ENCODE measurements around the gene ZBTB32. TPM values are rescaled to one million over a fixed set of nuclear protein-coding genes. Genes with fewer than 3 reads are reported as not detected.

ZBTB32 gene
- total and polyA plus RNA-seq, 4 donors, result 0.14 to 0.68 TPM; not detected in 2

- peak within 1 kb of the TSS; percentile 50 for H3K27ac ChIP-seq (ENCODE audit: low read depth, low read length)
- H3K4me3 ChIP-seq (ENCODE audit: low read depth, low read length), result peak within 1 kb of the TSS; percentile 94
- no peaks in the 10 kb centered on the region for H3K9me3 ChIP-seq (ENCODE audit: control insufficient read depth, insufficient read depth, low read length)
- peaks cover 41% of the 10 kb centered on the region for H3K36me3 ChIP-seq (ENCODE audit: control insufficient read depth, insufficient read depth, low read length)
- no peaks in the 10 kb centered on the region for H3K27me3 ChIP-seq (ENCODE audit: control insufficient read depth, insufficient read depth, low read length)
- DNase-seq (ENCODE audit: low read depth in 4 of 6, low spot score in 6 of 6), result peak; percentile 98 to 100 (median 100)
- WGBS (ENCODE audit: insufficient coverage), result under 1% methylated on average over 34 of the region's 45 CpGs
- H3K4me1 ChIP-seq (ENCODE audit: control insufficient read depth, insufficient read depth, low read length), result peaks cover 47% of the 10 kb centered on the region
Measured at GRCh38 chr19:35748106-35749020, 44.0 kb downstream of the ZBTB32 start, which contains the start of gene LIN37. Gene LIN37 (plus strand): TSS chr19:35748576. CDS start chr19:35748725, 149 bp downstream.

GRCh38 chr19:35750167-35750566 lies 45.8 kb downstream of the ZBTB32 start:
- 92% methylated on average over 5 of the region's 5 CpGs for WGBS (ENCODE audit: insufficient coverage)
- peaks cover 49% of the 10 kb centered on the region for H3K36me3 ChIP-seq (ENCODE audit: control insufficient read depth, insufficient read depth, low read length)
- no peak for DNase-seq (ENCODE audit: low read depth in 4 of 6, low spot score in 6 of 6)
- H3K9me3 ChIP-seq (ENCODE audit: control insufficient read depth, insufficient read depth, low read length), result no peaks in the 10 kb centered on the region
- no peak overlapping the region for H3K27ac ChIP-seq (ENCODE audit: low read depth, low read length)
- H3K27me3 ChIP-seq (ENCODE audit: control insufficient read depth, insufficient read depth, low read length), result no peaks in the 10 kb centered on the region
- no peak overlapping the region for H3K4me3 ChIP-seq (ENCODE audit: low read depth, low read length)
- peaks cover 35% of the 10 kb centered on the region for H3K4me1 ChIP-seq (ENCODE audit: control insufficient read depth, insufficient read depth, low read length)

- no peaks in the 10 kb centered on the region for H3K9me3 ChIP-seq (ENCODE audit: control insufficient read depth, insufficient read depth, low read length)
- H3K27ac ChIP-seq (ENCODE audit: low read depth, low read length), result no peak overlapping the region
- no peak overlapping the region for H3K4me3 ChIP-seq (ENCODE audit: low read depth, low read length)
- no peak for DNase-seq (ENCODE audit: low read depth in 4 of 6, low spot score in 6 of 6)
- H3K27me3 ChIP-seq (ENCODE audit: control insufficient read depth, insufficient read depth, low read length), result no peaks in the 10 kb centered on the region
- 97% methylated on average over 11 of the region's 14 CpGs for WGBS (ENCODE audit: insufficient coverage)
- peaks cover 40% of the 10 kb centered on the region for H3K4me1 ChIP-seq (ENCODE audit: control insufficient read depth, insufficient read depth, low read length)
- H3K36me3 ChIP-seq (ENCODE audit: control insufficient read depth, insufficient read depth, low read length), result peaks cover 60% of the 10 kb centered on the region
Measured at GRCh38 chr19:35751839-35752745, 47.7 kb downstream of the ZBTB32 start.

- Histone ChIP-seq H3K4me3 (ENCODE audit: low read depth, low read length) (no peak overlapping the region), H3K4me1 (ENCODE audit: control insufficient read depth, insufficient read depth, low read length) (peaks cover 44% of the 10 kb centered on the region), H3K36me3 (ENCODE audit: control insufficient read depth, insufficient read depth, low read length) (peaks cover 57% of the 10 kb centered on the region), H3K27ac (ENCODE audit: low read depth, low read length) (no peak overlapping the region), H3K9me3 (ENCODE audit: control insufficient read depth, insufficient read depth, low read length) (no peaks in the 10 kb centered on the region), H3K27me3 (ENCODE audit: control insufficient read depth, insufficient read depth, low read length) (no peaks in the 10 kb centered on the region)
- WGBS (ENCODE audit: insufficient coverage), result 95% methylated on average over 16 of the region's 20 CpGs
- no peak for DNase-seq (ENCODE audit: low read depth in 4 of 6, low spot score in 6 of 6)
Measured at GRCh38 chr19:35752746-35753350, 48.5 kb downstream of the ZBTB32 start.

- WGBS (ENCODE audit: insufficient coverage), result 95% methylated on average over 20 of the region's 20 CpGs
- DNase-seq (ENCODE audit: low read depth in 4 of 6, low spot score in 6 of 6), result no peak
- Histone ChIP-seq H3K4me3 (ENCODE audit: low read depth, low read length) (no peak overlapping the region), H3K27ac (ENCODE audit: low read depth, low read length) (no peak overlapping the region), H3K36me3 (ENCODE audit: control insufficient read depth, insufficient read depth, low read length) (peaks cover 57% of the 10 kb centered on the region), H3K4me1 (ENCODE audit: control insufficient read depth, insufficient read depth, low read length) (peaks cover 42% of the 10 kb centered on the region), H3K9me3 (ENCODE audit: control insufficient read depth, insufficient read depth, low read length) (no peaks in the 10 kb centered on the region), H3K27me3 (ENCODE audit: control insufficient read depth, insufficient read depth, low read length) (no peaks in the 10 kb centered on the region)
Measured at GRCh38 chr19:35753634-35754369, 49.4 kb downstream of the ZBTB32 start.

- Histone ChIP-seq H3K9me3 (ENCODE audit: control insufficient read depth, insufficient read depth, low read length) (no peaks in the 10 kb centered on the region), H3K36me3 (ENCODE audit: control insufficient read depth, insufficient read depth, low read length) (peaks cover 62% of the 10 kb centered on the region), H3K4me1 (ENCODE audit: control insufficient read depth, insufficient read depth, low read length) (peaks cover 42% of the 10 kb centered on the region), H3K27ac (ENCODE audit: low read depth, low read length) (no peak overlapping the region), H3K4me3 (ENCODE audit: low read depth, low read length) (no peak overlapping the region), H3K27me3 (ENCODE audit: control insufficient read depth, insufficient read depth, low read length) (no peaks in the 10 kb centered on the region)
- DNase-seq (ENCODE audit: low read depth in 4 of 6, low spot score in 6 of 6), result no peak
- 86% methylated on average over 12 of the region's 13 CpGs for WGBS (ENCODE audit: insufficient coverage)
Measured at GRCh38 chr19:35754370-35755130, 50.2 kb downstream of the ZBTB32 start.

GRCh38 chr19:35755131-35755549 lies 50.8 kb downstream of the ZBTB32 start:
- Histone ChIP-seq H3K4me3 (ENCODE audit: low read depth, low read length) (no peak overlapping the region), H3K36me3 (ENCODE audit: control insufficient read depth, insufficient read depth, low read length) (peaks cover 63% of the 10 kb centered on the region), H3K27ac (ENCODE audit: low read depth, low read length) (peak overlapping the region; percentile 25), H3K27me3 (ENCODE audit: control insufficient read depth, insufficient read depth, low read length) (no peaks in the 10 kb centered on the region), H3K9me3 (ENCODE audit: control insufficient read depth, insufficient read depth, low read length) (no peaks in the 10 kb centered on the region), H3K4me1 (ENCODE audit: control insufficient read depth, insufficient read depth, low read length) (peaks cover 41% of the 10 kb centered on the region)
- no peak for DNase-seq (ENCODE audit: low read depth in 4 of 6, low spot score in 6 of 6)
- WGBS (ENCODE audit: insufficient coverage), result 48% methylated on average over 17 of the region's 17 CpGs

- DNase-seq (ENCODE audit: low read depth in 4 of 6, low spot score in 6 of 6), result no peak
- Histone ChIP-seq H3K4me1 (ENCODE audit: control insufficient read depth, insufficient read depth, low read length) (peaks cover 41% of the 10 kb centered on the region), H3K4me3 (ENCODE audit: low read depth, low read length) (peak overlapping the region; percentile 9)
Measured at GRCh38 chr19:35755550-35756376, 51.4 kb downstream of the ZBTB32 start.

More at GRCh38 chr19:35755550-35756376, 51.4 kb downstream of the ZBTB32 start:
- peaks cover 60% of the 10 kb centered on the region for H3K36me3 ChIP-seq (ENCODE audit: control insufficient read depth, insufficient read depth, low read length)
- no peaks in the 10 kb centered on the region for H3K9me3 ChIP-seq (ENCODE audit: control insufficient read depth, insufficient read depth, low read length)
- H3K27me3 ChIP-seq (ENCODE audit: control insufficient read depth, insufficient read depth, low read length), result no peaks in the 10 kb centered on the region
- WGBS (ENCODE audit: insufficient coverage), result 30% methylated on average over 73 of the region's 74 CpGs
- peak overlapping the region; percentile 97 for H3K27ac ChIP-seq (ENCODE audit: low read depth, low read length)
